BE2C (cell line): ENCODE data around the gene UBE2G1.

Source experiments
- DNase-seq: peaks from one replicate; pipeline ENCODE4 v3.0.0-alpha.2; 2020
- H3K27me3 ChIP-seq: fragments of 250-450 bp; sonication (Bioruptor Pico); 2 replicates; pipeline ENCODE4 v1.5.1; 2020; ENCODE audit warnings: mild to moderate bottlenecking
- H3K36me3 ChIP-seq: fragments of 250-450 bp; sonication (Bioruptor Pico); 2 replicates; pipeline ENCODE4 v1.5.1; 2020; ENCODE audit warnings: mild to moderate bottlenecking
- H3K4me1 ChIP-seq: fragments of 250-450 bp; sonication (Bioruptor Pico); 2 replicates; pipeline ENCODE4 v1.5.1; 2020
- H3K4me3 ChIP-seq: 2 replicates; pipeline ENCODE4 v1.5.1; 2011; ENCODE audit warnings: low read depth, low read length
- H3K9me3 ChIP-seq: fragments of 250-450 bp; sonication (Bioruptor Pico); 2 replicates; pipeline ENCODE4 v1.5.1; 2020
- TF ChIP-seq, protein P1 (sequence below): IDR thresholded peaks from 2 replicates; pipeline ENCODE4 v1.5.1; 2012; ENCODE audit warnings: mild to moderate bottlenecking, low read depth, low read length

The UBE2G1 gene

DNA sequence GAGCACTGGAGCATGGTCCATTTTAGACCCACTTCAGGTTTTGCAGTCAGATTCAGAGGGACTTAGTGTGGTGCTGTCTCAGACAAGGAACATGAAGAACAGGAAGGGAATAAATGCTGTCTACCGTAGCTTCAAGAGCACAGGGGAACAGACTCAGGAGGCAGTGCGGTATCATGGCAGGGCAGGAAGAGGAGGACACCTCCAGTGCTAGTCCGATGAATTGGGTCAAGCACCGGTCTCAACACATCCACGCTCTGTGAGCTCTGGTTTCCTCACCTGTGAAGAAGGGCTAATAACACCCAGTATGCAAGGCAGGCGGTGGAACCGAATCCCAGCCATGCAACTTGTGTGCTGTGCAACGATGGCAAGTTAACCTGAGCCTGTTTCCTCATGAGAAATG, 99.1 kb downstream of the UBE2G1 start:
- DNase-seq, result no peak
- H3K9me3 ChIP-seq, result no peaks in the 10 kb centered on the region

DNA sequence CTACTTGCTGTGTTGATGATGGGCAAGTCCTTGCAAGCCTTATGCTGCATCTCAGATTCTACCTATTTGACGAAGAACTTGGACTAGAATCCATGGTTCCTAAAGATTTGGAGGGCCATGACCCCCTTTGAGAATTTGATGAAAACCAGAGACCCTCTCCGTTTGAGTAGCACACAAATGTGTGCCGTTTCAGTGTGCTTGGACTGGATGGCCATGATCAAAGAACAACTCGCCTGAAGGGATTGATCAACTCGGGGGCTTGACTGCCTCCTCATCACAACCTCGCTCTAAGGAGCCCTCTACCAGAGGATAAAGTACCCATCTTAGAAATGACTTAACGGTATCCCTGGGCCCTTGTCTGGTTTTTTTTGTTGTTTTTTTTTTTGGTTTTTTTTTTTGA, 99.9 kb downstream of the UBE2G1 start:
- H3K4me1 ChIP-seq, result no peaks in the 10 kb centered on the region
- no peak overlapping the region for H3K4me3 ChIP-seq
- no peak for DNase-seq
- TF ChIP-seq, protein P1, sequence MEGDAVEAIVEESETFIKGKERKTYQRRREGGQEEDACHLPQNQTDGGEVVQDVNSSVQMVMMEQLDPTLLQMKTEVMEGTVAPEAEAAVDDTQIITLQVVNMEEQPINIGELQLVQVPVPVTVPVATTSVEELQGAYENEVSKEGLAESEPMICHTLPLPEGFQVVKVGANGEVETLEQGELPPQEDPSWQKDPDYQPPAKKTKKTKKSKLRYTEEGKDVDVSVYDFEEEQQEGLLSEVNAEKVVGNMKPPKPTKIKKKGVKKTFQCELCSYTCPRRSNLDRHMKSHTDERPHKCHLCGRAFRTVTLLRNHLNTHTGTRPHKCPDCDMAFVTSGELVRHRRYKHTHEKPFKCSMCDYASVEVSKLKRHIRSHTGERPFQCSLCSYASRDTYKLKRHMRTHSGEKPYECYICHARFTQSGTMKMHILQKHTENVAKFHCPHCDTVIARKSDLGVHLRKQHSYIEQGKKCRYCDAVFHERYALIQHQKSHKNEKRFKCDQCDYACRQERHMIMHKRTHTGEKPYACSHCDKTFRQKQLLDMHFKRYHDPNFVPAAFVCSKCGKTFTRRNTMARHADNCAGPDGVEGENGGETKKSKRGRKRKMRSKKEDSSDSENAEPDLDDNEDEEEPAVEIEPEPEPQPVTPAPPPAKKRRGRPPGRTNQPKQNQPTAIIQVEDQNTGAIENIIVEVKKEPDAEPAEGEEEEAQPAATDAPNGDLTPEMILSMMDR, result no peak
- no peaks in the 10 kb centered on the region for H3K27me3 ChIP-seq
- H3K36me3 ChIP-seq, result no peaks in the 10 kb centered on the region
- no peaks in the 10 kb centered on the region for H3K9me3 ChIP-seq

More for the DNA sequence above, 99.1 kb downstream of the UBE2G1 start:
- TF ChIP-seq, protein P1, result no peak
- Histone ChIP-seq H3K27me3 (no peaks in the 10 kb centered on the region), H3K36me3 (no peaks in the 10 kb centered on the region; the same call in 1 of the 2 replicates), H3K4me3 (no peak overlapping the region), H3K4me1 (no peaks in the 10 kb centered on the region)

DNA sequence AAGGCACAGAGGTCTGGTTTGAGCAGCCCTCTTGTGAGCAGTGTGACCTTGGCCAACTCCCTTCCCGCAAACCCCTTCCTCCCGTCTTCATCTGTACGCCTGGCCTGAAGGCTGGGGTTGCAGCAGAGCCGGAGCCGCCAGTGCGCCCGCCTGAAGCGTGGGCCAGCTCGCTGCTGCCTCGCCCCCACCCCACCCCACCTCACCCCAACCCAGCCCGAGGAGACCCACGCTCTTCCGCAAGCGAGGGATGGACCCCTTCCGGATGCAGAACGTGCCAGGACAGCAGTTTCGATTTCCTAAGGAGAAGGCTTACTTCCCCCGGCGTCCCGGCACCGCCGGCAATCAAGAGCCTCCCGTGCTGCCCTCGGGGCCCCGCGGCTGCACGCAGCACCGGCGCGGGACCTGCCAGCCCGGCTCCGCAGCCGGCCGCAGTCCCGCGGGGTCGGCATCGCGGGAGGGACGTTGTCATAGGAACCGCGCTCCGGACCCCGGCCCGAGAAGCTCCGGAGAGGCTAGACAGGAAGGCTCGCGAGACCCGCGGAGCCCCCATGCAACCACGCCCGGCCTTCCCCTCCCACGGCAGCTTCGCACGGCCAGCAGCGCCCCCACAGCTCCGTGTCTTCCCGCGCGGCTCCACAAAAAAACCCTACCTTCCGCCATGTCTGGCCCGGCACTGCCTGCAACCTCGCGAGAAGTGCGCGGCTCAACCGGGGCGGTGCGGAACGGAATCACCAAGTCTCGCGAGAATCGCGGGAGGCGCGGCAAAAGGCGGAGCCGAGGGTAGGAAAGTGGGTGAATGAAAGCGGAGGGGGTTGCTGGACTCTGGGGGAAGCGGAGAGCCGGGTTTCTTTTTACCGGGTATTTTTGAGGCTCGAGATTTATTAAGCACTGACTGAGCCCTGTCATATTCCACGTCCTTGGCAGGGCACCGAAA, 102.9 kb downstream of the UBE2G1 start, which contains the start of gene ANKFY1:
TSS of gene ANKFY1 (minus strand) at position 698 of the 934 bp plus-strand sequence. CDS start at position 660, 38 bp downstream.
- H3K36me3 ChIP-seq, result no peaks in the 10 kb centered on the region
- DNase-seq, result peak; percentile 91
- TF ChIP-seq, protein P1, result no peak

DNA sequence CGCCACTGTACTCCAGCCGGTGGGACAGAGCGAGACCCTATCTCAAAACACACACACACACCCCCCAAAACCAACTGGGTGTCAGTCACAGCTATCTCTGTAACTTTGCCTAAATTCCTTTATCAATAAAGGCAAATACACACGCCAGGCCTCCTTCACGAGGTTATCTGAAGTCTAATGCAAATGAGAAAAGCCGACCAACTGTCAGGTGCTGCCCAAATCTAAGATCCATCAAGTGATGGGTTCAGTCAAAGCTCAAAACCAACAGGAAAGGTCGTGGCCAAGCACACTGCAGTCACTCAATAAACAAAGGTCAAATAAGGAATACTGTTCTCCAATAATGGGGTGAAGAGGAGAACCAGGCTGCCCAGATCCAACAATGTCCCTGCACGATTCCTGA, 103.8 kb downstream of the UBE2G1 start:
- TF ChIP-seq, protein P1, result no peak
- DNase-seq, result no peak
- Histone ChIP-seq H3K36me3 (no peaks in the 10 kb centered on the region), H3K9me3 (no peaks in the 10 kb centered on the region), H3K27me3 (no peaks in the 10 kb centered on the region), H3K4me1 (no peaks in the 10 kb centered on the region), H3K4me3 (peak overlapping the region; percentile 73)

More for the DNA sequence above, 102.9 kb downstream of the UBE2G1 start, which contains the start of gene ANKFY1:
- Histone ChIP-seq H3K9me3 (no peaks in the 10 kb centered on the region), H3K27me3 (no peaks in the 10 kb centered on the region), H3K4me3 (peak within 1 kb of the TSS; percentile 73), H3K4me1 (no peaks in the 10 kb centered on the region)

DNA sequence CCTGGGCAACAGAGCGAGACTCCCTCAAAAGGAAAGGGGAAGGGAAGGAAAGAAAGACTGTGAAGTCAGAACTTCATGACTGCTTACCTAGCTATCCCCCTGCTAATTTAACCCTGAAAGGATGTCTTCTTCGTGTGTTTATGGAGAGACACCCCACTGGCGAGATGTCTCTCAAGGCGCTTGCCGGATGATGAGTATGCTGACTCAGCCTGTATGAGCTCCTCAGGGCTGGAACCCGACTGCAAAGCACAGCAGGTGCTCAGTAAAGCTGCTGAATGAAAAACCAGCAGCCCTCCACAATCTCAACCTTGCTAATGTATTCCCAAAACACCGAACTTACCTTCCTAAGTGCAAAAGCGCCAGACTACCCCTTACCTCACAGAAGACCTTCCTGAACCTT, 105.0 kb downstream of the UBE2G1 start:
- no peak for DNase-seq
- H3K36me3 ChIP-seq, result no peaks in the 10 kb centered on the region

More for the DNA sequence above, 105.0 kb downstream of the UBE2G1 start:
- Histone ChIP-seq H3K4me1 (no peaks in the 10 kb centered on the region), H3K4me3 (no peak overlapping the region), H3K9me3 (no peaks in the 10 kb centered on the region), H3K27me3 (no peaks in the 10 kb centered on the region)
- TF ChIP-seq, protein P1, result no peak
